GM12892 (cell line): ENCODE results near the gene NAALADL2.
"Not testable (repeated sequence)": the region's sequence is repeated elsewhere in the genome, so short reads cannot be mapped to it uniquely, and the experiment has no call there.

Experiments used
- DNase-seq: peaks from one replicate; pipeline ENCODE4 v3.0.0; 2011; ENCODE audit not compliant: insufficient read length
- FAIRE-seq: peaks from 2 replicates; lab custom pipeline; 2011; peaks lifted over from hg19 to GRCh38; lab: Jason Lieb, UNC
- POLR2A ChIP-seq: IDR thresholded peaks from 2 replicates; pipeline ENCODE4 v1.6.1; 2011; ENCODE audit warnings: low read depth, low read length, control low read depth
- POLR2AphosphoS5 ChIP-seq: IDR thresholded peaks from 2 replicates; pipeline ENCODE4 v1.6.1; 2011; ENCODE audit warnings: low read depth, low read length, control low read depth
- TAF1 ChIP-seq: IDR thresholded peaks from 2 replicates; pipeline ENCODE4 v1.6.1; 2011; ENCODE audit warnings: low read depth, mild to moderate bottlenecking, control low read depth, low read length, borderline replicate concordance

NAALADL2 gene

GRCh38 chr3:175608911-175609310 is 749.8 kb downstream of the NAALADL2 start:
- TF ChIP-seq POLR2A (no peak), POLR2AphosphoS5 (no peak), TAF1 (no peak)
- FAIRE-seq (no peak), DNase-seq (no peak)

GRCh38 chr3:175612487-175613196 is 753.5 kb downstream of the NAALADL2 start:
- FAIRE-seq = no peak
- TF ChIP-seq POLR2A = no peak
- DNase-seq = no peak

- not testable (repeated sequence) for FAIRE-seq, DNase-seq
Measured at GRCh38 chr3:175614107-175614506, 755.0 kb downstream of the NAALADL2 start.

- TF ChIP-seq POLR2A (no peak), POLR2AphosphoS5 (no peak), TAF1 (no peak)
- FAIRE-seq (no peak), DNase-seq (no peak)
Measured at GRCh38 chr3:175617247-175617646, 758.1 kb downstream of the NAALADL2 start.

DNA sequence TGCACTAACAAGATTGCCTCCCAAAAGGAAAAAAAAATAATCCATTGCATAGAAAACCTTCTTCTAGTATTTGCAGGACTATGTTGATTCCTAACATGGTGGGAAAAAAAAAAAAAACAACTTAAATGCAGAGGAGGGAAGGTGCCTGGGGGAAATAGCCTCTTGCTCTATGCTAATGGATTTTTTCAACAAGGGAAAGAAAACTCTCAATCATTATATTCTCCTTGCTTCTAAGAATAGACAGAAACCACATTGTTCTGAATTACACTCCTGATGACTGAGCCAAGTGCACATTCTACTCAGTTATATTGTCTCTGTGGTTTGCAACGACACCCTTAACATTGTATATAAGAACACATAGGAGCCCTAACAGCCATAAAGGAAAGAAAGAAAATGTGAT is 760.2 kb downstream of the NAALADL2 start:
- no peak for FAIRE-seq
- no peak for TF ChIP-seq TAF1
- no peak for TF ChIP-seq POLR2AphosphoS5
- TF ChIP-seq POLR2A = no peak
- no peak for DNase-seq

DNA sequence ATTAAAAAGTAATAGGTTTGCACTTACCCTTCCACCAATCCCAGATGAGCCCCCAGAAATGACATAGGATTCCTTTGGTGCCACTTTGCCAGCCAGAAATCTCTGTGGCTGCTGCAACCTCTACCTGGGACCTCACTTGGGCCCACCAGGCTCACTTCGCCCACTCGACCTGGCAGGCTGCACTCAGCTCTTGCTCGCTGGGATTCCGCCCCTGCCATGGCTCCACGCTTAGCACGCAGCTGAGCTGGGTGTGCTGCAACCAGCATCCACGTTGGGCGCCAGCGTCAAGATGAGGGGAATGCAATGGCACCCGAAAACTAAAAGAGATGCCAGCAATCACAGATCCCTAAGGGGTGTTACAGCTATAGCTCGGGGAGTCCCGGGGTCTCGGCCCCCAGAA is 761.0 kb downstream of the NAALADL2 start:
- TF ChIP-seq POLR2AphosphoS5 (no peak), TAF1 (no peak), POLR2A (no peak)
- FAIRE-seq = no peak

DNA sequence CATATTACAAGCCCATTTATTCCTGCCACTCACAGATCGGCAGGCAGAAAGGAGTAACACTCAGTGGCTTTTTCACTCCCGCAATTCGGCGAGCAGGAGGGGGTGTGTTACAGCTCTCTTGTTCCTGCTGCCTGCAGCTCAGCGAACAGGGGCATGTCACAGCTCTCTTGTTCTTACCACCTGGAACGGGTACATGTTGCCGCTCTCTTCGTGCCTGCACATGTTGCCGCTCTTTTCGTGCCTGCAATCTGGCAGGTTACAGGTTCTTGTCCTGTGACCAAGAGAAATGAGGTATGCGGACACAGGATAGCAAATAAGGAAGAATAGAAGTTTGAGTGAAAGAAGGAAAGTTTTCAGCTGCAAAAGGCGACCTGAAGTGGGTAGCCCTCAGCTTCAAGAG is 761.4 kb downstream of the NAALADL2 start:
- FAIRE-seq (no peak), DNase-seq (no peak)
- no peak for TF ChIP-seq POLR2A
- TF ChIP-seq TAF1 = no peak
- TF ChIP-seq POLR2AphosphoS5 = no peak

More for the DNA sequence above, 761.0 kb downstream of the NAALADL2 start:
- DNase-seq = no peak

GRCh38 chr3:175640958-175641357 is 781.8 kb downstream of the NAALADL2 start:
- no peak for TF ChIP-seq TAF1
- TF ChIP-seq POLR2AphosphoS5 = no peak
- no peak for TF ChIP-seq POLR2A
- no peak for FAIRE-seq
- no peak for DNase-seq

GRCh38 chr3:175646865-175647264 is 787.7 kb downstream of the NAALADL2 start:
- DNase-seq (no peak), FAIRE-seq (no peak)
- no peak for TF ChIP-seq POLR2A

DNA sequence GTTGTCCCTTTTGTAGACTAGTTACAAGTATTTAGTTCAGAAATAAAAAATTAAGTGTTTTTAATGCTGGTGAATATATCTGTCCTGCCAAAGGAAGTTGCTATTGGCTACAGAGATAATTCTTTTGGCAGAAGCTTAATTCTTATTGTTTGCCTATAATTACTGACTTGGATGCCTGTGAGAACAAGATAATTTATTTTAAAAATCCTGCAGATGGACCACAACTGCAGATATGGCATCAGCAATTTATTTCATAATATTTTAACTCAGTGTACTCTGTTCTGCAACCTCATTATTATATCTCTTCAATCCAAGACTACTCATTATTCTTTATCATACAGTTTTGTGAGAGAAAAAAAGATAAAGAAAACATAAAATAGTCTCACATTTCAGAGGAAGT is 789.8 kb downstream of the NAALADL2 start:
- no peak for TF ChIP-seq POLR2A
- TF ChIP-seq TAF1 = no peak
- no peak for TF ChIP-seq POLR2AphosphoS5
- DNase-seq (no peak), FAIRE-seq (no peak)

DNA sequence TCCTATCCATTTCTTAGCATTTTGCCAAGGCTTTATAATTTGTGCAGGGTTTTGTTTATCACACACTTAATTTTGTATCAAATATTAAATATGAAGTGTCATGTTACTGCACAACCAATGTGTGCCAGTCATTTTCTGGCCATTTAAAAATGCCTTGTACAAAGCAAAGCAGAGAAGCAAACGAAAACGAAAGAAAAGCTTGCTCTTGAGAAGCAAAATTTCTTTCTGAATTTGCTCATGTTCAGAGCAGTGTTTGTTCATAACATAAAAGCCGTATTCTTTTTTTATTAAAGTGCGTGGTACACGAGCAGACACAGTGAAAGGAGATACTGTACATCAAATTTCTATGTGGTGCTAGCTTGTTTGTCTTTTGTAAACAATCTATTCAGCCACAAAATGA is 792.6 kb downstream of the NAALADL2 start:
- FAIRE-seq (no peak), DNase-seq (no peak)
- no peak for TF ChIP-seq POLR2A

DNA sequence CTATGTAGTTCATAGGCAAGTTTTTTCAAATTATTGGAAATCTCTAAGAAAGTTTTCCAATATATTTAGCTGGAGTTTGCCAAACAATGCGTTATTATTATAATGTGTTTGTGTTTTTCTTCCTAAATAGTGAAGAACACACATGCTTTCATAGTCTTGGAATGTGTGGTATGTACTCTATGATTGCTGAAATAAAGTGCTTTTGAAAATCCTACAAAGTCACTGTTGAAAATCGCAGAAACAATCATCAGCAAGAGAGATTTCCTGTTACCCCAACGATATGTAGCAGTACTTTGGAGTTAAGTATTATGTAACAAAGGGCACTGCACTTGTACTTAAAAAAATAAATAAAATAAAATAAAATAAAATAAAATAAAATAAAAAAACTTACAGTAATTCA is 796.2 kb downstream of the NAALADL2 start:
- FAIRE-seq (no peak), DNase-seq (no peak)
- TF ChIP-seq TAF1 (no peak), POLR2A (no peak), POLR2AphosphoS5 (no peak)

DNA sequence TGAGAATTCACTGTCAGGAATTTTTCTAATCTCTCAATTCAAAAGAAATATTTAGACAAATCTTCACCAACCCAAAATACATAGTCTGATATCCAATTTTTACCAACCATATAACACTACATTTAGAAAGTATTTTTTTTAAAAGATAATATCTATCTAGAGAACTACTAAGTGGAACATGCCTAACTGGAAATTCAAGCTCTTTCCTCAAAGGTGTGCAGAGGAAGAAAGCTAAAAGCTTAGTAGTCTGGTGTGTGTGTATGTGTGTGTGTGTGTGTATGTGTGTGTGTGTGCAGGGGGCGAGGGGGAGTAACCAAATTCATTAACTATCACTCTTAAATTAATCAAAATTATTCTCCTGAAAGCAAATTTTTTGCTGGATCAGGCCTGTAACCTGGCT is 797.3 kb downstream of the NAALADL2 start:
- FAIRE-seq = no peak
- no peak for TF ChIP-seq TAF1
- no peak for TF ChIP-seq POLR2A
- no peak for TF ChIP-seq POLR2AphosphoS5
- no peak for DNase-seq
